SK-N-SH (cell line): ENCODE data around the gene UGT1A3. TPM values are rescaled to one million over a fixed set of nuclear protein-coding genes. Genes with fewer than 3 reads are reported as not detected.

Experiments
- CTCF ChIA-PET: fragments of 300-600, 350-600 bp; formaldehyde crosslinking; extraction: SDS; loops from one replicate; lab custom pipeline; 2021; lab: Yijun Ruan, JAX
- POLR2A ChIA-PET: fragments of 350-600 bp; sonication (Branson Sonifier 250); formaldehyde crosslinking; extraction: SDS; loops from one replicate; lab custom pipeline; 2020; ENCODE audit warnings: antibody characterized with exemption, inconsistent platforms; lab: Yijun Ruan, JAX
- DNase-seq: peaks from one replicate; pipeline ENCODE4 v3.0.0; 2012
- H2AFZ ChIP-seq: fragments of 200-600 bp; sonication (generic); 2 replicates; pipeline ENCODE4 v1.8.1; 2016; ENCODE audit warnings: antibody characterized with exemption, mild to moderate bottlenecking, low read depth
- H3F3A ChIP-seq: fragments of 200-600 bp; sonication (generic); replicated peaks from 2 replicates; pipeline ENCODE3; 2016; ENCODE audit warnings: antibody characterized with exemption, mild to moderate bottlenecking; ENCODE audit not compliant: insufficient read depth
- H3K27ac ChIP-seq, 2 experiments: fragments of 200-500 bp in 1 of 2; fragments of 200-600 bp in 1 of 2; sonication (Bioruptor generic) in 1 of 2; sonication (generic), shearing (Covaris generic) in 1 of 2; 2 replicates each; pipeline versions ENCODE4 v1.5.1 to v1.6.1; 2014 to 2016; ENCODE audit warnings: low read depth in 2 of 2, inconsistent platforms in 1 of 2, low read length in 1 of 2, mild to moderate bottlenecking in 1 of 2, mixed read lengths in 1 of 2
- H3K27me3 ChIP-seq: fragments of 200-600 bp; sonication (generic), shearing (Covaris generic); 2 replicates; pipeline ENCODE4 v1.6.1; 2016; ENCODE audit warnings: mixed run types; ENCODE audit not compliant: insufficient read depth
- H3K36me3 ChIP-seq, 2 experiments: fragments of 200-500 bp in 1 of 2; fragments of 200-600 bp in 1 of 2; sonication (Bioruptor generic) in 1 of 2; sonication (generic) in 1 of 2; replicated peaks in 1 of 2; 2 replicates each; pipeline versions ENCODE3 to v1.5.1; 2014 to 2016; ENCODE audit warnings: low read length in 1 of 2, mild to moderate bottlenecking in 1 of 2; ENCODE audit not compliant: insufficient read depth in 2 of 2, control insufficient read depth in 1 of 2
- H3K4me1 ChIP-seq, 2 experiments: fragments of 200-500 bp in 1 of 2; fragments of 200-600 bp in 1 of 2; sonication (Bioruptor generic) in 1 of 2; sonication (generic), shearing (Covaris generic) in 1 of 2; 2 replicates each; pipeline versions ENCODE4 v1.5.1 to v1.6.1; 2014 to 2016; ENCODE audit warnings: low read depth in 1 of 2, low read length in 1 of 2, mixed run types in 1 of 2; ENCODE audit not compliant: insufficient read depth in 2 of 2, control insufficient read depth in 1 of 2
- H3K4me2 ChIP-seq: fragments of 200-600 bp; sonication (generic), shearing (Covaris generic); 2 replicates; pipeline ENCODE4 v1.6.1; 2017; ENCODE audit warnings: mixed run types
- H3K4me3 ChIP-seq, 2 experiments: fragments of 200-500 bp in 1 of 2; fragments of 200-600 bp in 1 of 2; sonication (Bioruptor generic) in 1 of 2; sonication (generic), shearing (Covaris generic) in 1 of 2; 2 replicates each; pipeline versions ENCODE4 v1.5.1 to v1.8.1; 2014 to 2016; ENCODE audit warnings: low read depth in 2 of 2, inconsistent platforms in 1 of 2, low read length in 1 of 2, mild to moderate bottlenecking in 1 of 2, mixed read lengths in 1 of 2, moderate library complexity in 1 of 2
- H3K79me2 ChIP-seq: fragments of 200-600 bp; sonication (generic); 2 replicates; pipeline ENCODE4 v1.8.1; 2017; ENCODE audit warnings: mild to moderate bottlenecking; ENCODE audit not compliant: insufficient read depth
- H3K9ac ChIP-seq: fragments of 200-600 bp; sonication (generic); 2 replicates; pipeline ENCODE4 v1.6.1; 2017; ENCODE audit warnings: mixed run types
- H3K9me2 ChIP-seq: fragments of 200-600 bp; sonication (generic); 2 replicates; pipeline ENCODE4 v1.6.1; 2017; ENCODE audit warnings: mixed run types
- H3K9me3 ChIP-seq: fragments of 200-600 bp; sonication (generic); 2 replicates; pipeline ENCODE4 v1.6.1; 2017; ENCODE audit warnings: mixed run types, mild to moderate bottlenecking, moderate library complexity
- H4K20me1 ChIP-seq: fragments of 200-600 bp; sonication (generic); 2 replicates; pipeline ENCODE4 v1.6.1; 2017; ENCODE audit warnings: mild to moderate bottlenecking, mixed run types; ENCODE audit not compliant: insufficient read depth
- FOSL2 ChIP-seq: IDR thresholded peaks from 2 replicates; pipeline ENCODE4 v1.4.0; 2012; ENCODE audit warnings: low read depth, mild to moderate bottlenecking, moderate library complexity, borderline replicate concordance
- FOXM1 ChIP-seq: IDR thresholded peaks from 2 replicates; pipeline ENCODE4 v1.4.0; 2012; ENCODE audit warnings: low read depth, mild to moderate bottlenecking
- GATA2 ChIP-seq: sonication (generic); formaldehyde crosslinking; IDR thresholded peaks from 2 replicates; pipeline ENCODE4 v1.5.0; 2020; ENCODE audit warnings: mild to moderate bottlenecking, missing genetic modification reagents
- JUND ChIP-seq: IDR thresholded peaks from 2 replicates; pipeline ENCODE4 v1.4.0; 2012
- SMC3 ChIP-seq: IDR thresholded peaks from 2 replicates; pipeline ENCODE4 v1.6.1; 2012; ENCODE audit warnings: low read depth, low read length, improper control_type of control experiment
- TCF12 ChIP-seq: IDR thresholded peaks from 2 replicates; pipeline ENCODE4 v1.4.0; 2012
- WGBS: methylation state at CpG from one replicate; pipeline ENCODE4 v1.1.6; 2017; ENCODE audit warnings: low lambda C conversion rate; 5-methylcytosine and 5-hydroxymethylcytosine counted together
- polyA plus RNA-seq, 3 experiments: library from polyadenylated mRNA; depleted of rRNA; stranded (reverse); fragments of >200 nt; gene quantifications; 2 replicates each; pipeline ENCODE4 v1.2.3, GENCODE V29; 2012
- TF ChIP-seq, protein P1 (sequence below): fragments of 150-350 bp; IDR thresholded peaks from 2 replicates; pipeline ENCODE4 v1.6.1; 2016; ENCODE audit warnings: mild to moderate bottlenecking, low read depth, low read length
- TF ChIP-seq, protein P2 (sequence below): fragments of 200-600 bp; sonication (generic); IDR thresholded peaks from 2 replicates; pipeline ENCODE4 v1.6.1; 2017; ENCODE audit warnings: antibody characterized with exemption, mild to moderate bottlenecking, moderate library complexity
- TF ChIP-seq, protein P3 (sequence below): IDR thresholded peaks from 2 replicates; pipeline ENCODE4 v1.4.0; 2012; ENCODE audit warnings: low read depth, borderline replicate concordance
- TF ChIP-seq, protein P4 (sequence below): IDR thresholded peaks from 2 replicates; pipeline ENCODE4; 2012

Gene UGT1A3
- polyA plus RNA-seq, 1 of the 3 experiments (the other 2 are of a cell fraction) = not detected

GRCh38 chr2:233712611-233713261, 16.1 kb upstream of the UGT1A3 start, which contains the start of gene UGT1A5:
Gene UGT1A5, plus strand, starts transcription at chr2:233712907. Its CDS starts 85 bp downstream, at chr2:233712992.
- Histone ChIP-seq H3K9me3 (no peaks in the 10 kb centered on the region), H3K79me2 (no peaks in the 10 kb centered on the region), H3K4me3 (no peak within 1 kb of the TSS), H3K9ac (no peak within 1 kb of the TSS), H3K4me2 (no peak within 1 kb of the TSS), H3F3A (peaks cover 2% of the 10 kb centered on the region), H3K4me1 (peaks cover 0 to 3% of the 10 kb centered on the region in 2 experiments; a peak in 2 of 4 replicates), H3K9me2 (no peaks in the 10 kb centered on the region), H3K27me3 (no peaks in the 10 kb centered on the region; the same call in 1 of the 2 replicates), H2AFZ (no peak within 1 kb of the TSS), H4K20me1 (no peaks in the 10 kb centered on the region), H3K36me3 (no peaks in the 10 kb centered on the region), H3K27ac (no peak within 1 kb of the TSS)
- POLR2A ChIA-PET = no interaction called here
- WGBS = 59% methylated on average over 9 of the region's 14 CpGs
- no peak for DNase-seq
- TF ChIP-seq, protein P1, sequence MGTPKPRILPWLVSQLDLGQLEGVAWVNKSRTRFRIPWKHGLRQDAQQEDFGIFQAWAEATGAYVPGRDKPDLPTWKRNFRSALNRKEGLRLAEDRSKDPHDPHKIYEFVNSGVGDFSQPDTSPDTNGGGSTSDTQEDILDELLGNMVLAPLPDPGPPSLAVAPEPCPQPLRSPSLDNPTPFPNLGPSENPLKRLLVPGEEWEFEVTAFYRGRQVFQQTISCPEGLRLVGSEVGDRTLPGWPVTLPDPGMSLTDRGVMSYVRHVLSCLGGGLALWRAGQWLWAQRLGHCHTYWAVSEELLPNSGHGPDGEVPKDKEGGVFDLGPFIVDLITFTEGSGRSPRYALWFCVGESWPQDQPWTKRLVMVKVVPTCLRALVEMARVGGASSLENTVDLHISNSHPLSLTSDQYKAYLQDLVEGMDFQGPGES = no peak
- TF ChIP-seq GATA2 (CRISPR knock-in tag) (no peak), FOXM1 (no peak), JUND (no peak), TCF12 (no peak), SMC3 (no peak)
- TF ChIP-seq, protein P2, sequence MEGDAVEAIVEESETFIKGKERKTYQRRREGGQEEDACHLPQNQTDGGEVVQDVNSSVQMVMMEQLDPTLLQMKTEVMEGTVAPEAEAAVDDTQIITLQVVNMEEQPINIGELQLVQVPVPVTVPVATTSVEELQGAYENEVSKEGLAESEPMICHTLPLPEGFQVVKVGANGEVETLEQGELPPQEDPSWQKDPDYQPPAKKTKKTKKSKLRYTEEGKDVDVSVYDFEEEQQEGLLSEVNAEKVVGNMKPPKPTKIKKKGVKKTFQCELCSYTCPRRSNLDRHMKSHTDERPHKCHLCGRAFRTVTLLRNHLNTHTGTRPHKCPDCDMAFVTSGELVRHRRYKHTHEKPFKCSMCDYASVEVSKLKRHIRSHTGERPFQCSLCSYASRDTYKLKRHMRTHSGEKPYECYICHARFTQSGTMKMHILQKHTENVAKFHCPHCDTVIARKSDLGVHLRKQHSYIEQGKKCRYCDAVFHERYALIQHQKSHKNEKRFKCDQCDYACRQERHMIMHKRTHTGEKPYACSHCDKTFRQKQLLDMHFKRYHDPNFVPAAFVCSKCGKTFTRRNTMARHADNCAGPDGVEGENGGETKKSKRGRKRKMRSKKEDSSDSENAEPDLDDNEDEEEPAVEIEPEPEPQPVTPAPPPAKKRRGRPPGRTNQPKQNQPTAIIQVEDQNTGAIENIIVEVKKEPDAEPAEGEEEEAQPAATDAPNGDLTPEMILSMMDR = no peak
- TF ChIP-seq, protein P3, sequence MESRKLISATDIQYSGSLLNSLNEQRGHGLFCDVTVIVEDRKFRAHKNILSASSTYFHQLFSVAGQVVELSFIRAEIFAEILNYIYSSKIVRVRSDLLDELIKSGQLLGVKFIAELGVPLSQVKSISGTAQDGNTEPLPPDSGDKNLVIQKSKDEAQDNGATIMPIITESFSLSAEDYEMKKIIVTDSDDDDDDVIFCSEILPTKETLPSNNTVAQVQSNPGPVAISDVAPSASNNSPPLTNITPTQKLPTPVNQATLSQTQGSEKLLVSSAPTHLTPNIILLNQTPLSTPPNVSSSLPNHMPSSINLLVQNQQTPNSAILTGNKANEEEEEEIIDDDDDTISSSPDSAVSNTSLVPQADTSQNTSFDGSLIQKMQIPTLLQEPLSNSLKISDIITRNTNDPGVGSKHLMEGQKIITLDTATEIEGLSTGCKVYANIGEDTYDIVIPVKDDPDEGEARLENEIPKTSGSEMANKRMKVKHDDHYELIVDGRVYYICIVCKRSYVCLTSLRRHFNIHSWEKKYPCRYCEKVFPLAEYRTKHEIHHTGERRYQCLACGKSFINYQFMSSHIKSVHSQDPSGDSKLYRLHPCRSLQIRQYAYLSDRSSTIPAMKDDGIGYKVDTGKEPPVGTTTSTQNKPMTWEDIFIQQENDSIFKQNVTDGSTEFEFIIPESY = no peak
- TF ChIP-seq, protein P4, sequence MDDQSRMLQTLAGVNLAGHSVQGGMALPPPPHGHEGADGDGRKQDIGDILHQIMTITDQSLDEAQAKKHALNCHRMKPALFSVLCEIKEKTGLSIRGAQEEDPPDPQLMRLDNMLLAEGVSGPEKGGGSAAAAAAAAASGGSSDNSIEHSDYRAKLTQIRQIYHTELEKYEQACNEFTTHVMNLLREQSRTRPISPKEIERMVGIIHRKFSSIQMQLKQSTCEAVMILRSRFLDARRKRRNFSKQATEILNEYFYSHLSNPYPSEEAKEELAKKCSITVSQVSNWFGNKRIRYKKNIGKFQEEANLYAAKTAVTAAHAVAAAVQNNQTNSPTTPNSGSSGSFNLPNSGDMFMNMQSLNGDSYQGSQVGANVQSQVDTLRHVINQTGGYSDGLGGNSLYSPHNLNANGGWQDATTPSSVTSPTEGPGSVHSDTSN = no peak
- CTCF ChIA-PET = interaction anchor here (0.9 to 2.4 kb wide), 5 partner anchors 15 to 268 kb away, joined by 3 to 12 read pairs (median 4); partner anchors contain the start of gene USP40

DNA sequence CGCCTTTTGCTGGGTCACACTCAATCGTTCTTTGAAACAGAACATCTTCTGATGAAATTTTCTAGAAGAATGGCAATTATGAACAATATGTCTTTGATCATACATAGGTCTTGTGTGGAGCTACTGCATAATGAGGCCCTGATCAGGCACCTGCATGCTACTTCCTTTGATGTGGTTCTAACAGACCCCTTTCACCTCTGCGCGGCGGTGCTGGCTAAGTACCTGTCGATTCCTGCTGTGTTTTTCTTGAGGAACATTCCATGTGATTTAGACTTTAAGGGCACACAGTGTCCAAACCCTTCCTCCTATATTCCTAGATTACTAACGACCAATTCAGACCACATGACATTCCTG, 15.6 kb upstream of the UGT1A3 start:
- CTCF ChIA-PET = no interaction called here
- TF ChIP-seq TCF12 (no peak), FOSL2 (no peak)
- TF ChIP-seq, protein P1 = no peak
- TF ChIP-seq, all 33 proteins: peak for 0
- Histone ChIP-seq H3K36me3 (no peaks in the 10 kb centered on the region), H3K79me2 (no peaks in the 10 kb centered on the region), H3F3A (peaks cover 2% of the 10 kb centered on the region), H4K20me1 (no peaks in the 10 kb centered on the region), H3K9me2 (no peaks in the 10 kb centered on the region), H3K4me3 (no peak overlapping the region), H3K4me1 (no peaks in the 10 kb centered on the region; a peak in 2 of 4 replicates), H3K4me2 (no peak overlapping the region), H3K9me3 (no peaks in the 10 kb centered on the region), H3K27ac (no peak overlapping the region), H3K9ac (no peak overlapping the region), H3K27me3 (no peaks in the 10 kb centered on the region; the same call in 1 of the 2 replicates), H2AFZ (no peak overlapping the region)
- POLR2A ChIA-PET = no interaction called here
- DNase-seq = no peak
- WGBS = 76% methylated on average over 7 of the region's 7 CpGs
